Measurements from ENCODE around the gene TBX4.
"Not testable (repeated sequence)": the region's sequence is repeated elsewhere in the genome, so short reads cannot be mapped to it uniquely, and the experiment has no call there.

Gene TBX4

GRCh38 chr17:61419496-61420046 lies 32.7 kb upstream of the TBX4 start:
- Mint-ChIP-seq H3K27me3 (peaks cover 39% of the 10 kb centered on the region), H3K9me3 (no peaks in the 10 kb centered on the region), H3K4me1 (no peaks in the 10 kb centered on the region), H3K27ac (no peak overlapping the region), H3K4me3 (no peak overlapping the region), H3K36me3 (ENCODE audit: low read depth) (no peaks in the 10 kb centered on the region)
- no peak for ATAC-seq
- DNase-seq = no peak

GRCh38 chr17:61420052-61420451 lies 32.2 kb upstream of the TBX4 start:
- DNase-seq = no peak
- Mint-ChIP-seq H3K36me3 (ENCODE audit: low read depth) (no peaks in the 10 kb centered on the region), H3K27ac (no peak overlapping the region), H3K27me3 (peaks cover 40% of the 10 kb centered on the region), H3K4me1 (no peaks in the 10 kb centered on the region), H3K9me3 (no peaks in the 10 kb centered on the region), H3K4me3 (no peak overlapping the region)
- ATAC-seq = no peak

GRCh38 chr17:61420745-61421398 lies 31.4 kb upstream of the TBX4 start:
- ATAC-seq (no peak), DNase-seq (no peak)
- no peaks in the 10 kb centered on the region for H3K36me3 Mint-ChIP-seq (ENCODE audit: low read depth)
- H3K4me3 Mint-ChIP-seq = no peak overlapping the region
- H3K4me1 Mint-ChIP-seq = no peaks in the 10 kb centered on the region
- H3K27ac Mint-ChIP-seq = no peak overlapping the region
- no peaks in the 10 kb centered on the region for H3K9me3 Mint-ChIP-seq
- peaks cover 40% of the 10 kb centered on the region for H3K27me3 Mint-ChIP-seq

- ATAC-seq = no peak
- no peaks in the 10 kb centered on the region for H3K36me3 Mint-ChIP-seq (ENCODE audit: low read depth)
- DNase-seq = no peak
- no peak overlapping the region for H3K27ac Mint-ChIP-seq
- peaks cover 39% of the 10 kb centered on the region for H3K27me3 Mint-ChIP-seq
- no peaks in the 10 kb centered on the region for H3K9me3 Mint-ChIP-seq
- H3K4me1 Mint-ChIP-seq = no peaks in the 10 kb centered on the region
- H3K4me3 Mint-ChIP-seq = no peak overlapping the region
Measured at GRCh38 chr17:61421460-61421859, 30.8 kb upstream of the TBX4 start.

GRCh38 chr17:61422116-61422799 lies 30.0 kb upstream of the TBX4 start:
- peaks cover 36% of the 10 kb centered on the region for H3K27me3 Mint-ChIP-seq
- H3K9me3 Mint-ChIP-seq = no peaks in the 10 kb centered on the region
- ATAC-seq (no peak), DNase-seq (no peak)
- H3K4me1 Mint-ChIP-seq = no peaks in the 10 kb centered on the region
- no peaks in the 10 kb centered on the region for H3K36me3 Mint-ChIP-seq (ENCODE audit: low read depth)
- no peak overlapping the region for H3K4me3 Mint-ChIP-seq
- H3K27ac Mint-ChIP-seq = no peak overlapping the region

- ATAC-seq (no peak), DNase-seq (no peak)
- Mint-ChIP-seq H3K4me1 (no peaks in the 10 kb centered on the region), H3K4me3 (no peak overlapping the region), H3K9me3 (no peaks in the 10 kb centered on the region), H3K36me3 (ENCODE audit: low read depth) (no peaks in the 10 kb centered on the region), H3K27me3 (peaks cover 33% of the 10 kb centered on the region), H3K27ac (no peak overlapping the region)
Measured at GRCh38 chr17:61422869-61423268, 29.4 kb upstream of the TBX4 start.

GRCh38 chr17:61423967-61424649 lies 28.1 kb upstream of the TBX4 start:
- H3K27me3 Mint-ChIP-seq = peaks cover 29% of the 10 kb centered on the region
- no peaks in the 10 kb centered on the region for H3K36me3 Mint-ChIP-seq (ENCODE audit: low read depth)
- no peak overlapping the region for H3K4me3 Mint-ChIP-seq
- no peak overlapping the region for H3K27ac Mint-ChIP-seq
- H3K4me1 Mint-ChIP-seq = no peaks in the 10 kb centered on the region
- no peaks in the 10 kb centered on the region for H3K9me3 Mint-ChIP-seq
- DNase-seq = no peak
- no peak for ATAC-seq

GRCh38 chr17:61425682-61426481 lies 26.3 kb upstream of the TBX4 start:
- H3K36me3 Mint-ChIP-seq (ENCODE audit: low read depth) = no peaks in the 10 kb centered on the region
- H3K4me3 Mint-ChIP-seq = no peak overlapping the region
- H3K27me3 Mint-ChIP-seq = peaks cover 20% of the 10 kb centered on the region
- no peaks in the 10 kb centered on the region for H3K4me1 Mint-ChIP-seq
- H3K9me3 Mint-ChIP-seq = no peaks in the 10 kb centered on the region
- ATAC-seq (no peak), DNase-seq (no peak)
- no peak overlapping the region for H3K27ac Mint-ChIP-seq

- no peaks in the 10 kb centered on the region for H3K4me1 Mint-ChIP-seq
- H3K4me3 Mint-ChIP-seq = no peak overlapping the region
- no peak for DNase-seq
- H3K27me3 Mint-ChIP-seq = peaks cover 23% of the 10 kb centered on the region
- ATAC-seq = no peak
- no peak overlapping the region for H3K27ac Mint-ChIP-seq
- no peaks in the 10 kb centered on the region for H3K9me3 Mint-ChIP-seq
- H3K36me3 Mint-ChIP-seq (ENCODE audit: low read depth) = no peaks in the 10 kb centered on the region
Measured at GRCh38 chr17:61426482-61427304, 25.5 kb upstream of the TBX4 start.

- Mint-ChIP-seq H3K4me1 (no peaks in the 10 kb centered on the region), H3K36me3 (ENCODE audit: low read depth) (no peaks in the 10 kb centered on the region), H3K27me3 (peaks cover 21% of the 10 kb centered on the region), H3K4me3 (no peak overlapping the region), H3K9me3 (no peaks in the 10 kb centered on the region), H3K27ac (no peak overlapping the region)
- DNase-seq (no peak), ATAC-seq (no peak)
Measured at GRCh38 chr17:61427567-61427966, 24.7 kb upstream of the TBX4 start.

- H3K9me3 Mint-ChIP-seq = no peaks in the 10 kb centered on the region
- no peak overlapping the region for H3K27ac Mint-ChIP-seq
- H3K36me3 Mint-ChIP-seq (ENCODE audit: low read depth) = no peaks in the 10 kb centered on the region
- ATAC-seq (no peak), DNase-seq (no peak)
- no peaks in the 10 kb centered on the region for H3K4me1 Mint-ChIP-seq
- H3K27me3 Mint-ChIP-seq = peaks cover 17% of the 10 kb centered on the region
- no peak overlapping the region for H3K4me3 Mint-ChIP-seq
Measured at GRCh38 chr17:61429274-61429673, 22.9 kb upstream of the TBX4 start.

- not testable (repeated sequence) for H3K27ac Mint-ChIP-seq; H3K4me1 Mint-ChIP-seq; H3K4me3 Mint-ChIP-seq; H3K36me3 Mint-ChIP-seq (ENCODE audit: low read depth); ATAC-seq; DNase-seq; H3K9me3 Mint-ChIP-seq
- peaks cover 18% of the 10 kb centered on the region for H3K27me3 Mint-ChIP-seq
Measured at GRCh38 chr17:61429831-61430230, 22.4 kb upstream of the TBX4 start.

- no peak for DNase-seq
- Mint-ChIP-seq H3K4me1 (no peaks in the 10 kb centered on the region), H3K4me3 (no peak overlapping the region), H3K27me3 (peaks cover 17% of the 10 kb centered on the region), H3K9me3 (no peaks in the 10 kb centered on the region), H3K27ac (no peak overlapping the region), H3K36me3 (ENCODE audit: low read depth) (no peaks in the 10 kb centered on the region)
- no peak for ATAC-seq
Measured at GRCh38 chr17:61431594-61432311, 20.5 kb upstream of the TBX4 start.
